LNCAP (cell line): ENCODE measurements around the gene PLCB4.

Experiments
- TF ChIP-seq, protein P1 (sequence below): fragments of 450-650 bp; IDR thresholded peaks from 2 replicates; pipeline ENCODE4 v1.5.1; 2017; ENCODE audit warnings: mild to moderate bottlenecking

PLCB4 gene

DNA sequence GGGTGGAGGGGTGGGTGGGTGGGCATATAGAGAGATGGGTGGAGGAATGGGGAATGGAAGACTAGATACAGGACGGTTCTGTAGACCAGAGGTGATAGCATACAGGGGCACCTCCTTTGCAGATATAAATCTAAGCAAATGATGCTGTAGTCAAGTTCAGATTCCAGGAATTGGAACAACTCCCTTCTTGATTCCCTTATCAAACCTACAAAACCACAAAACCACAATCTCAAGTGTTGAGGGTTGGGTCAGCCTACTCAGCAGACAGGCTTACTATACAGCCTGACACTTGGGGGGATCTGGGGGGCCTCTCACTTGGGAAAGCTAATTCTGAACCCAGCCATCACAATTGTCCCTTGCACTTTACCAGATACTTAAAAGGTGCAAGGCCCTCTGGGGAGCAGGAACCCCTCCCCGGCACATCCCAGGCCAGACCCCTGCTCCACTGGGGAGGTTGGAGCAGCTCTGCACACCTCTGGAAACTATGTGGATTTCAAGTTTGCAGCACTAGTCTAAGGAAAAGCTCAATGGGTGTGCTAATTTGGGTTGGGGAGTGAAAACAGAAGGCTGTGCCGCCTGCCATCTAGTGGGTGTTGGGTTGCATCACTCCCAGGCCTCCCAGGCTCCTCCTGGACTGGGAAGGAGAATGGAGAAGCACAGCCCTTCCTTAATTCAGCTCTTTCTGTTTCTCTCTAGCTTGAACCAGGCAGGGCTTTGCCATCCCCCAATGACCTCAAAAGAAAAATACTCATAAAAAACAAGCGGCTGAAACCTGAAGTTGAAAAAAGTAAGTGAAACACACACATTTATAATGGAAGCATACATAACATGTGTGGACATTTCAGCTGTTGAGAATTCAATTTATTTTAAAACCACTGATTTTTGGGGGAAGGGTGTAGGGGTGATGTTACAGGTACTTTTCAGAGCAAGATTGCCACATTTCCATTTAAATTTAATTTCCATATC, 324.3 kb downstream of the PLCB4 start:
- TF ChIP-seq, protein P1, sequence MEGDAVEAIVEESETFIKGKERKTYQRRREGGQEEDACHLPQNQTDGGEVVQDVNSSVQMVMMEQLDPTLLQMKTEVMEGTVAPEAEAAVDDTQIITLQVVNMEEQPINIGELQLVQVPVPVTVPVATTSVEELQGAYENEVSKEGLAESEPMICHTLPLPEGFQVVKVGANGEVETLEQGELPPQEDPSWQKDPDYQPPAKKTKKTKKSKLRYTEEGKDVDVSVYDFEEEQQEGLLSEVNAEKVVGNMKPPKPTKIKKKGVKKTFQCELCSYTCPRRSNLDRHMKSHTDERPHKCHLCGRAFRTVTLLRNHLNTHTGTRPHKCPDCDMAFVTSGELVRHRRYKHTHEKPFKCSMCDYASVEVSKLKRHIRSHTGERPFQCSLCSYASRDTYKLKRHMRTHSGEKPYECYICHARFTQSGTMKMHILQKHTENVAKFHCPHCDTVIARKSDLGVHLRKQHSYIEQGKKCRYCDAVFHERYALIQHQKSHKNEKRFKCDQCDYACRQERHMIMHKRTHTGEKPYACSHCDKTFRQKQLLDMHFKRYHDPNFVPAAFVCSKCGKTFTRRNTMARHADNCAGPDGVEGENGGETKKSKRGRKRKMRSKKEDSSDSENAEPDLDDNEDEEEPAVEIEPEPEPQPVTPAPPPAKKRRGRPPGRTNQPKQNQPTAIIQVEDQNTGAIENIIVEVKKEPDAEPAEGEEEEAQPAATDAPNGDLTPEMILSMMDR: peak; percentile 87

DNA sequence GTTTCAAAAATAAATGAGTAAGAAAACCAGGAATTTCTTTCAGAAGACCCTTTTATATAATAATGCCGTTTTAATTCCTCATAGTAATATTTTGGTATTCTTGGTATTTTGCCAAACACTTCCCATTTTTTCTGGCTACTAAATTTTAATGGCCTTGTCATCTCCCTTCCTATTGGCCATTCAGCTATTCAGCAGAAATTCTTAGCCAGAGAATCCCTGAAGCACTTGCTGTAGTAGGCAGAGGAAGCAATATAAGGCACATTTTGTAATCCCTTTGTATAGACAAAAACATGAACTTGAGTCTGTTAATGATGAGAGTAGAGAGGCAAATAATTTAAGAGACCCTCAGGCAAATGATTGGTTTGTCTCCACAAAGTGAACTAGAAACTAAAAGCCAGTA, 327.1 kb downstream of the PLCB4 start:
- TF ChIP-seq, protein P1: no peak

DNA sequence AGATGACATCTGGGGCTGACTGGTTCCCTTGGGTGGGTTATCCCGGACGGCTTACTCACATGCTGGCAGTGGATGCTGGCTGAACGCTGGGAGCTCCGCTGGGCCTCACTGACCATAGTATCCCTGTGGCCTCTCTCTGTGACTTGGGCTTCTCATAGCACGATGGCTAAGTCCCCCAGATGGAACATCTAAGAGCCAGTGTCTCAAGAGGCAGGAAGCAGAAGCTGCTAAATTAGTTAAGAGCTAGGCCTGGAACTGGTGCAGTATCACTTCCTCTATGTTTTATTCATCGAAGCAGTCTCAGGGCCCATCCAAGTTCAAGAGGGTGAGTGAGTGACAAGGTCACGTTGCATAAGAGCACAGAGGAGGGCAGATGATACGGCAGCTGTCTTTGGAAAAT, 329.0 kb downstream of the PLCB4 start:
- TF ChIP-seq, protein P1: no peak

DNA sequence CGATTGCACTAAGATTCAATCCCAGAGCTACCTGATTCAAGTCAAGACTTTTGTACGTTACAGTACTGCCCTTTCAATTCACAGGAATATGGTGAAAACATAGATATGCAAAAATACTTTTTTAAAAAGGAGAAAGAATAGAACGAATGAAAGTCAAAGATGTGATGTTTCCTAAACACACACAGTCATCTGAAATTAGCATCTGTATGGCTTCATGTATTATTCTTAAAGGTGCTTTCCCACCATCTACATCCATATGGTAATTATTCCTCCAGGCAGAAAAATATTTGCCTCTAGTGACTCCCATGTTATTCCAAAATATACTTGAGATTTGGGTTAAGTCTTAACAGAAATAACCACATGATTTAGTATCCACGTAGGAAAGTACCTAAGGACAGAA, 330.0 kb downstream of the PLCB4 start:
- TF ChIP-seq, protein P1: no peak

DNA sequence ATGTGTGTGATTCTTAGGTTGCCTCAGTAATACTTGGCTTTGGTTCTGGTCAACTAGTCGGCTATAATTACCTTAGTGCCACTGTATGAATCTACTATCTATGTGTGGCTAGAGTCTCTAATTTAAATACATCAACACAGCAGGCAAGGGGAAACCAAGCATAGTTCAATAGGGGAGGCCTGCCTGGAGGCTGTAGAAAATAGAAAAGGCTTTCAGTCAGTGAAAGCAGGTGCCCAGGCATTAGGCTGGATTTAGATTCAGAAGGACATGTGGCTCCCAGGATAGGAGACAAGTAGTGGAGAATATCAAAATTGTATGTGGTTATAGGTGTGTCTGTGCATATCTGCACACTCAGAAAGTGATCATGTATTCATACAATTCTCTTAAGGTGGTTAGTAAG, 330.4 kb downstream of the PLCB4 start:
- TF ChIP-seq, protein P1: no peak

DNA sequence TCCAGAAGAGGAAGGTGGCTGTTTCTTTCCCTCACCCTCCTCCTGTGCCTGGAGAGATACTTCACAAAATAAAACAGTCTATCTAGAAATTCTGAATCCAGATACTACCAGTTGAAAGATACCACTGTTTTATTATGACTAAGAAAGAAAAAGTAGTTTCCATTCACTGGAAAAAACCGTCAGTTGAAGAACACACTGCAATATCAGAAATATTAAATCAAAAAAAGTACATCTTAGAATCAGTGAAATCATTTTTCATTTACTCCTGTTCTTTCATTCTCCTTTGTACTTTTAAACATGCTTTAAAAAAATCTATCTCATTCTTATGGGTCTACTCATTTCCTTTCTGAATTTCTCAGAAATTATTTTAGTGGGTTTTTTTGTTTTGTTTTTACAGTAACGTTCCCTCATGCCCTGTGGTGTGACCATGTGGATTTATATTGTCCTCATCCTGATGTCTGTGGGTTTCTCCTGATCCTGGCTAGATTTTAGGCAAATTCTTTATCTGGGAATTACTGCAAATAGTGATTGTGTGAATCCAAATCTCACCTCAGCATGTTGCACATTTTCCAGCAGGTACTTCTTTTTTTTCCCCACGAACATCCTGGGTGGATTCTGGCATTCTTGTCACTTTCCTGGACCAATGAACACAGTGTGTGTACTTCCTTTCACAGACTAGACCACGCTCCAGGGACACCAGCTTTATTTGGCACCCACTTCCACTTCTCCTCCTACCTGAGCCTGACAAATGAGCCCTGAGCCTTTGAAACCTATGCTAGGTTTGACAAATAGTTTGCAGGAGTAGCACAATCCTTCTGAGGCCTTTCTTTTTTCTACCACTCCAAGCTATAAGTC, 331.5 kb downstream of the PLCB4 start:
- TF ChIP-seq, protein P1: no peak

DNA sequence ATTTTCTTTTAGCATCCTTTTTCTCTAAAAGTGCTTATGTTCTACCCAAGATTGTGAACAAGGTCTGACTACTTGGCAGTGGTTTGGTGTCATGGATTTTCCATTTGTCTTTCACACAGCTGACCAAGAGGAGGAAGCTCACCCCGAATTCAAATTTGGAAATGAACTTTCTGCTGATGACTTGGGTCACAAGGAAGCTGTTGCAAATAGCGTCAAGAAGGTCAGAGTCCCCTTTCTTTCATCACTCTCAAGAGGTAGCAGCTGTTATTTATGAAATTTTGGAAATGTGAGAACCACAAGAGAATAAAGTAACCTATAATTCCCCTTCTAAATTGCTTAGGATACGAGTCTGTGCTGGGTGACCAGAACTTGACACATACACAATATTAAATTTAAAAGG, 332.5 kb downstream of the PLCB4 start:
- TF ChIP-seq, protein P1: no peak
